ENCODE data around the gene SAXO2. TPM values are rescaled to one million over a fixed set of nuclear protein-coding genes. Genes with fewer than 3 reads are reported as not detected.
"Not testable (repeated sequence)": the region's sequence is repeated elsewhere in the genome, so short reads cannot be mapped to it uniquely, and the experiment has no call there.

SAXO2 gene
- total RNA-seq, 2 experiments from 2014 or later = 11.1 to 14.9 TPM

GRCh38 chr15:82284381-82284780, 21.8 kb downstream of the SAXO2 start:
- CTCF ChIA-PET; H3K4me3 Mint-ChIP-seq; H3K27ac ChIP-seq (ENCODE audit: low read depth in 1 of 2, low read length in 2 of 2); DNase-seq; H3K4me3 ChIP-seq (ENCODE audit: low read length); H3K36me3 ChIP-seq (ENCODE audit: insufficient read depth, low read length); H3K36me3 Mint-ChIP-seq (ENCODE audit: low read depth); H3K27ac Mint-ChIP-seq; H3K27me3 Mint-ChIP-seq; POLR2A ChIA-PET; H3K27me3 ChIP-seq (ENCODE audit: control insufficient read depth in 1 of 2, insufficient read depth in 2 of 2, low read length in 2 of 2); H3K9me3 ChIP-seq (ENCODE audit: control insufficient read depth in 1 of 2, insufficient read depth in 1 of 2, low read length in 2 of 2): not testable (repeated sequence)
- Mint-ChIP-seq H3K4me1 (ENCODE audit: low read depth) (peaks cover 43% of the 10 kb centered on the region), H3K9me3 (peaks cover 11% of the 10 kb centered on the region)
- intact Hi-C loops (cut with DNase I, micrococcal nuclease) = loop anchor here in 1 of 2 experiments (10.0 kb wide), 1 partner anchor 50 kb away; no protein-coding TSS in a partner anchor
- TF ChIP-seq, protein P1, sequence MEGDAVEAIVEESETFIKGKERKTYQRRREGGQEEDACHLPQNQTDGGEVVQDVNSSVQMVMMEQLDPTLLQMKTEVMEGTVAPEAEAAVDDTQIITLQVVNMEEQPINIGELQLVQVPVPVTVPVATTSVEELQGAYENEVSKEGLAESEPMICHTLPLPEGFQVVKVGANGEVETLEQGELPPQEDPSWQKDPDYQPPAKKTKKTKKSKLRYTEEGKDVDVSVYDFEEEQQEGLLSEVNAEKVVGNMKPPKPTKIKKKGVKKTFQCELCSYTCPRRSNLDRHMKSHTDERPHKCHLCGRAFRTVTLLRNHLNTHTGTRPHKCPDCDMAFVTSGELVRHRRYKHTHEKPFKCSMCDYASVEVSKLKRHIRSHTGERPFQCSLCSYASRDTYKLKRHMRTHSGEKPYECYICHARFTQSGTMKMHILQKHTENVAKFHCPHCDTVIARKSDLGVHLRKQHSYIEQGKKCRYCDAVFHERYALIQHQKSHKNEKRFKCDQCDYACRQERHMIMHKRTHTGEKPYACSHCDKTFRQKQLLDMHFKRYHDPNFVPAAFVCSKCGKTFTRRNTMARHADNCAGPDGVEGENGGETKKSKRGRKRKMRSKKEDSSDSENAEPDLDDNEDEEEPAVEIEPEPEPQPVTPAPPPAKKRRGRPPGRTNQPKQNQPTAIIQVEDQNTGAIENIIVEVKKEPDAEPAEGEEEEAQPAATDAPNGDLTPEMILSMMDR (IDR thresholded peaks at IDR 0.05) = peak; percentile 55
- peak; percentile 54 for ATAC-seq (ENCODE audit: poor library complexity)
- peaks cover 19% of the 10 kb centered on the region for H3K4me1 ChIP-seq (ENCODE audit: insufficient read depth, low read length)

GRCh38 chr15:82286475-82286874, 23.9 kb downstream of the SAXO2 start:
- ATAC-seq (ENCODE audit: poor library complexity) (peak; percentile 50), DNase-seq (peak in 3 of 14 experiments; percentile 20 to 45 (median 24))
- H3K27me3 Mint-ChIP-seq; H3K27me3 ChIP-seq (ENCODE audit: control insufficient read depth in 1 of 2, insufficient read depth in 2 of 2, low read length in 2 of 2); H3K36me3 Mint-ChIP-seq (ENCODE audit: low read depth); CTCF ChIA-PET; H3K36me3 ChIP-seq (ENCODE audit: insufficient read depth, low read length); H3K9me3 ChIP-seq (ENCODE audit: control insufficient read depth in 1 of 2, insufficient read depth in 1 of 2, low read length in 2 of 2): not testable (repeated sequence)
- Mint-ChIP-seq H3K27ac (peak overlapping the region; percentile 80), H3K4me1 (ENCODE audit: low read depth) (peaks cover 51% of the 10 kb centered on the region), H3K4me3 (peak overlapping the region; percentile 69), H3K9me3 (peaks cover 15% of the 10 kb centered on the region)
- peaks cover 19% of the 10 kb centered on the region for H3K4me1 ChIP-seq (ENCODE audit: insufficient read depth, low read length)
- peak overlapping the region; percentile 3 for H3K4me3 ChIP-seq (ENCODE audit: low read length)
- POLR2A ChIA-PET = interaction anchor here (0.7 to 1.5 kb wide), 3 partner anchors 12 to 995 kb away, joined by 3 to 10 read pairs (median 4); no protein-coding TSS in a partner anchor
- H3K27ac ChIP-seq (ENCODE audit: low read depth in 1 of 2, low read length in 2 of 2) = peak overlapping the region in 1 of 2 donors; percentile 44
- intact Hi-C loops (cut with DNase I, micrococcal nuclease) = loop anchor here in 1 of 2 experiments (10.0 kb wide), 1 partner anchor 48 kb away; no protein-coding TSS in a partner anchor

DNA sequence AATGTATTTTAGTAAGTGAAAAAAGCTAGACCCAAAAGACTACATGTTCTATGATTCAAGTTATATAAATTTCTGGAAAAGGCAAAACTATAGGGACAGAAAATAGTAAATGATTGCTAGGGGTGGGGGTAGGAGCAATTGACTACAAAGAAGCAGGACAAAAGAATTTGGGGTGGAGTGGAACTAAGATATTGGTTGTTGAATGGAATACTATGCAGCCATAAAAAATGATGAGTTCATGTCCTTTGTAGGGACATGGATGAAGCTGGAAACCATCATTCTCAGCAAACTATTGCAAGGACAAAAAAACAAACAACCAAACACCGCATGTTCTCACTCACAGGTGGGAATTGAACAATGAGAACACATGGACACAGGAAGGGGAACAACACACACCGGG, 25.6 kb downstream of the SAXO2 start:
- H3K4me3 Mint-ChIP-seq; H3K4me3 ChIP-seq (ENCODE audit: low read length); H3K27ac ChIP-seq (ENCODE audit: low read depth in 1 of 2, low read length in 2 of 2); H3K36me3 ChIP-seq (ENCODE audit: insufficient read depth, low read length); ATAC-seq (ENCODE audit: poor library complexity); H3K9me3 ChIP-seq (ENCODE audit: control insufficient read depth in 1 of 2, insufficient read depth in 1 of 2, low read length in 2 of 2); H3K27ac Mint-ChIP-seq; DNase-seq; H3K27me3 Mint-ChIP-seq; H3K27me3 ChIP-seq (ENCODE audit: control insufficient read depth in 1 of 2, insufficient read depth in 2 of 2, low read length in 2 of 2); H3K36me3 Mint-ChIP-seq (ENCODE audit: low read depth); CTCF ChIA-PET: not testable (repeated sequence)
- Mint-ChIP-seq H3K4me1 (ENCODE audit: low read depth) (peaks cover 51% of the 10 kb centered on the region), H3K9me3 (peaks cover 15% of the 10 kb centered on the region)
- POLR2A ChIA-PET = interaction anchor here (0.6 kb wide), 1 partner anchor 956 kb away, joined by 3 read pairs; no protein-coding TSS in a partner anchor
- intact Hi-C loops (cut with DNase I, micrococcal nuclease) = loop anchor here in 1 of 2 experiments (10.0 kb wide), 1 partner anchor 47 kb away; no protein-coding TSS in a partner anchor
- peaks cover 19% of the 10 kb centered on the region for H3K4me1 ChIP-seq (ENCODE audit: insufficient read depth, low read length)

- CTCF ChIA-PET = no interaction called here
These were observed 29.7 kb downstream of the SAXO2 start for GRCh38 chr15:82292271-82292670.

More at GRCh38 chr15:82292271-82292670, 29.7 kb downstream of the SAXO2 start:
- no peak overlapping the region for H3K27ac ChIP-seq (ENCODE audit: low read depth in 1 of 2, low read length in 2 of 2)
- Mint-ChIP-seq H3K4me3 (no peak overlapping the region), H3K27ac (no peak overlapping the region), H3K27me3 (no peaks in the 10 kb centered on the region), H3K36me3 (ENCODE audit: low read depth) (peaks cover 8% of the 10 kb centered on the region), H3K4me1 (ENCODE audit: low read depth) (peaks cover 26% of the 10 kb centered on the region), H3K9me3 (peaks cover 15% of the 10 kb centered on the region)
- H3K36me3 ChIP-seq (ENCODE audit: insufficient read depth, low read length) = no peaks in the 10 kb centered on the region
- no peaks in the 10 kb centered on the region for H3K27me3 ChIP-seq (ENCODE audit: control insufficient read depth in 1 of 2, insufficient read depth in 2 of 2, low read length in 2 of 2)
- intact Hi-C loops (cut with DNase I, micrococcal nuclease) = no loop called here
- H3K4me1 ChIP-seq (ENCODE audit: insufficient read depth, low read length) = peaks cover 3% of the 10 kb centered on the region
- no peak overlapping the region for H3K4me3 ChIP-seq (ENCODE audit: low read length)
- DNase-seq (no peak), ATAC-seq (ENCODE audit: poor library complexity) (no peak)
- POLR2A ChIA-PET = no interaction called here
- no peaks in the 10 kb centered on the region for H3K9me3 ChIP-seq (ENCODE audit: control insufficient read depth in 1 of 2, insufficient read depth in 1 of 2, low read length in 2 of 2)
- TF ChIP-seq, protein P1 (IDR thresholded peaks at IDR 0.05) = no peak

All from CD4-positive, alpha-beta T cell (primary cell).